Lower leg skin (tissue), 4 donors: Measurements from ENCODE around the gene STXBP6. TPM values are rescaled to one million over a fixed set of nuclear protein-coding genes. Genes with fewer than 3 reads are reported as not detected.

Experiments used
- DNase-seq, 2 donors: peaks; one replicate each; pipeline ENCODE4 v3.0.0-alpha.2; 2019; ENCODE audit warnings: low spot score in 2 of 2
- H3K4me3 ChIP-seq: fragments of 200-600 bp; sonication (generic); 2 replicates; pipeline ENCODE4 v1.5.1; 2017; ENCODE audit warnings: mild to moderate bottlenecking, low read depth; ENCODE audit not compliant: poor library complexity, severe bottlenecking
- CTCF ChIP-seq, 3 donors: fragments of 450-650 bp; IDR thresholded peaks; one replicate each; pipeline ENCODE4 v1.5.1; 2016; ENCODE audit warnings: antibody characterized with exemption in 3 of 3, mild to moderate bottlenecking in 3 of 3, moderate library complexity in 2 of 3
- POLR2A ChIP-seq, 2 donors: fragments of 450-650 bp; IDR thresholded peaks; one replicate each; pipeline ENCODE4 v1.6.1; 2016 to 2017; ENCODE audit warnings: antibody characterized with exemption in 2 of 2, mild to moderate bottlenecking in 1 of 2, moderate library complexity in 1 of 2
- WGBS, 2 donors: methylation state at CpG; one replicate each; pipeline ENCODE4 v1.1.5; 2018; 5-methylcytosine and 5-hydroxymethylcytosine counted together
- intact Hi-C: fragments of 100-400 bp; cut with DNase I; formaldehyde crosslinking; loops from one replicate; pipeline ENCODE4 v1.15.0; 2023; ENCODE audit warnings: low total_unique reads
- total RNA-seq, 4 donors: library from RNA; depleted of rRNA; stranded (reverse); fragments of >200 nt; gene quantifications; one replicate each; pipeline ENCODE4 v1.1.0, GENCODE V29; 2016

Gene STXBP6
- total RNA-seq, 4 donors from 2014 or later = 24.6 to 49.3 (median 36.9) TPM

- intact Hi-C loops = no loop called here
- TF ChIP-seq POLR2A (IDR thresholded peaks at IDR 0.05) (no peak), CTCF (IDR thresholded peaks at IDR 0.05) (no peak)
- no peak overlapping the region for H3K4me3 ChIP-seq
- DNase-seq = no peak
- 95 to 98% methylated on average over 2 of the region's 2 CpGs for WGBS, 2 donors
Measured at GRCh38 chr14:24904533-24904932, 145.4 kb downstream of the STXBP6 start.

- intact Hi-C loops = no loop called here
- no peak overlapping the region for H3K4me3 ChIP-seq
- DNase-seq = no peak
- no peak for TF ChIP-seq POLR2A (IDR thresholded peaks at IDR 0.05)
- no peak for TF ChIP-seq CTCF (IDR thresholded peaks at IDR 0.05)
Measured at GRCh38 chr14:24903337-24903736, 146.6 kb downstream of the STXBP6 start.

DNA sequence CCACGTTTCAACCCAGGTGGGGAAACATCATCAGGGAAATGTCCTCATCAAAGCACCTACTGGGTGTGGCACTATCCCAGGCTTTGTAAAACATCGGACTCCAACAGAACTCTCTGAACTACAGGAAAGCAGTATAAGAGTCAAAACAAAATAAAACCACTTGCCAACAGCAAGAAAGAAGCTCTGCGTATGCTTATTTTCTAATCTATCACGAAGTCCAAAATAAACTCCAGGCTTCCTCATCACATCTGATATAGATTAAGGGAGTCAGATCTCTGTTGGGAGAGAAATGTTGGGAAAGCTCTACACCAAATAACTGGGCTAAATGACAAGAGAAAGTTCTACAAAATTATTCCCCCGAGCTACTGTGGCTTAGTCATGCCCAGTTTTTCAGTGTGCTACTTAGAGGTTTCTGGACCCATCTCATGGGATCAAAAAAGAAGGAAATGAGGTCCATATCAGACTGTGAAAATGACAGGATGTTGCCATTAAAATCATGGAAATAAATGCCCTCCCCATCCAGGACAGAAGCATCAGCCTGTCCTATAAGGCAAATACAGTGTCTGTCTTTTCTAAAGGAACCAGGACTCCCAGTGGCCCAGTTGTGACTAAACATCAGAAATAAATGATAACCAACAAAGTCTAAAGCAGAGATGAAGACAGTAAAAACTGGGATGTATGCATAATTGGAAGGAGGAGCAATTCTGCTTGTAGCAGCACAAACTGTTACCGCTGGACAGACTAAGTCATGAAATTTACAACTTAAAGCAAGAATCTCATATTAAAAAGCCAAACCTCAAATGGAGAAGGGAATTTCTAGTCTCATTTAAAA, 149.5 kb downstream of the STXBP6 start:
- DNase-seq = no peak
- H3K4me3 ChIP-seq = no peak overlapping the region
- intact Hi-C loops = no loop called here
- TF ChIP-seq POLR2A (IDR thresholded peaks at IDR 0.05) (no peak), CTCF (IDR thresholded peaks at IDR 0.05) (no peak)
- 26 to 28% methylated on average over 6 of the region's 6 CpGs for WGBS, 2 donors

- TF ChIP-seq POLR2A (IDR thresholded peaks at IDR 0.05) (no peak), CTCF (IDR thresholded peaks at IDR 0.05) (no peak)
- no peak overlapping the region for H3K4me3 ChIP-seq
- intact Hi-C loops = no loop called here
- no peak for DNase-seq
- WGBS, 2 donors = 87 to 93% methylated on average over 3 of the region's 3 CpGs
Measured at GRCh38 chr14:24897793-24898192, 152.2 kb downstream of the STXBP6 start.

DNA sequence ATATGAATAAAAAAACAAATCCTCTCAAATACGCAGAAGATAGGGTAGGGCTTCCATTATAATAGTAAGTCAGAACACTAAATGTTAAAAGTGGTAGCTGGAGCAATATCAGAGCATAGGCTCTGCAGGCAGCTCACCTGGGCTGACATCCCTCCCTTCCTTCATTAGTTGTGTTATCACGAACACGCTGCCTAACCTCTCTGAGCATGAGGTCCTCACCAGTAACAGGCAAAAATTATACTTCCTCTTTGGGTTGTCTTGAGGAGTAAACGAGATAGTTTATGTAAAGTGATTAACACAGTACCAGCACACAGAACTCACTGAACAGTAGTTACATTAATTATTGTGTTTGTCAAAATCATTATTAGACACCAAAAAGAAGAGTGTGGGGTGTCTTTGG, 154.3 kb downstream of the STXBP6 start:
- no peak overlapping the region for H3K4me3 ChIP-seq
- intact Hi-C loops = no loop called here
- no peak for TF ChIP-seq CTCF (IDR thresholded peaks at IDR 0.05)
- no peak for TF ChIP-seq POLR2A (IDR thresholded peaks at IDR 0.05)
- WGBS, 2 donors = 79 to 86% methylated on average over 4 of the region's 4 CpGs
- no peak for DNase-seq

- intact Hi-C loops = no loop called here
- TF ChIP-seq CTCF (IDR thresholded peaks at IDR 0.05) = no peak
- DNase-seq = no peak
- H3K4me3 ChIP-seq = no peak overlapping the region
- WGBS, 2 donors = 74 to 80% methylated on average over 4 of the region's 4 CpGs
Measured at GRCh38 chr14:24895243-24895583, 154.7 kb downstream of the STXBP6 start.
